IMR-90 (cell line): ENCODE data around the gene CCDC92. TPM values are rescaled to one million over a fixed set of nuclear protein-coding genes. Genes with fewer than 3 reads are reported as not detected.

ENCODE experiments used
- ATAC-seq: fragments of 200-7000 bp; cut with Tn5 transposase; 2 replicates; pipeline ENCODE4 v1.9.1; 2020; ENCODE audit warnings: low read depth, mild to moderate bottlenecking, moderate library complexity
- BruUV-seq: library from RNA; stranded (reverse); fragments of 400-500 nt; replicated peaks from 2 replicates; lab custom pipeline; 2021; lab: Mats Ljungman, UMichigan
- CTCF ChIA-PET: fragments of 300-600 bp; formaldehyde crosslinking; extraction: SDS; loops from one replicate; lab custom pipeline; 2021; ENCODE audit warnings: antibody characterized with exemption; lab: Yijun Ruan, JAX
- POLR2A ChIA-PET: fragments of 300-600 bp; sonication (Branson Sonifier 250); formaldehyde crosslinking; loops from one replicate; lab custom pipeline; 2022; ENCODE audit warnings: antibody characterized with exemption; ENCODE audit not compliant: unreplicated experiment; lab: Charles Lee
- DNase-seq: peaks from one replicate; pipeline ENCODE4 v3.0.0; 2013
- H2AFZ ChIP-seq: replicated peaks from 2 replicates; pipeline ENCODE3; 2013; ENCODE audit warnings: low read length, mild to moderate bottlenecking; ENCODE audit not compliant: poor library complexity
- H2AK5ac ChIP-seq: 2 replicates; pipeline ENCODE4 v1.6.1; 2013; ENCODE audit warnings: low read depth, low read length, inconsistent platforms
- H2AK9ac ChIP-seq: replicated peaks from 2 replicates; pipeline ENCODE3; 2013; ENCODE audit warnings: mild to moderate bottlenecking, low read depth, low read length, moderate library complexity; ENCODE audit not compliant: poor library complexity
- H2BK120ac ChIP-seq: 2 replicates; pipeline ENCODE4 v1.6.1; 2013; ENCODE audit warnings: low read depth, low read length, inconsistent platforms
- H2BK15ac ChIP-seq: 3 replicates; pipeline ENCODE4 v1.6.1; 2013; ENCODE audit warnings: low read depth, low read length, inconsistent platforms
- H2BK20ac ChIP-seq: 2 replicates; pipeline ENCODE4 v1.6.1; 2013; ENCODE audit warnings: low read depth, mild to moderate bottlenecking, inconsistent platforms, low read length, moderate library complexity
- H2BK5ac ChIP-seq: 2 replicates; pipeline ENCODE4 v1.6.1; 2013; ENCODE audit warnings: mild to moderate bottlenecking, low read depth, low read length, inconsistent platforms; ENCODE audit not compliant: poor library complexity, severe bottlenecking
- H3K14ac ChIP-seq: replicated peaks from 2 replicates; pipeline ENCODE4 v1.6.1; 2013; ENCODE audit warnings: low read depth, low read length, inconsistent platforms
- H3K18ac ChIP-seq: 2 replicates; pipeline ENCODE4 v1.6.1; 2013; ENCODE audit warnings: low read depth, low read length, control low read depth
- H3K23ac ChIP-seq: 2 replicates; pipeline ENCODE4 v1.6.1; 2013; ENCODE audit warnings: low read depth, low read length, inconsistent platforms
- H3K27ac ChIP-seq: 2 replicates; pipeline ENCODE4 v1.5.1; 2013; ENCODE audit warnings: mild to moderate bottlenecking, control low read depth, low read length; ENCODE audit not compliant: insufficient read depth
- H3K27me3 ChIP-seq: 2 replicates; pipeline ENCODE4 v1.6.1; 2013; ENCODE audit warnings: low read length; ENCODE audit not compliant: control insufficient read depth, insufficient read depth
- H3K36me3 ChIP-seq: 2 replicates; pipeline ENCODE4 v1.6.1; 2013; ENCODE audit warnings: low read length, mixed read lengths; ENCODE audit not compliant: control insufficient read depth, insufficient read depth
- H3K4ac ChIP-seq: 2 replicates; pipeline ENCODE4 v1.6.1; 2013; ENCODE audit warnings: low read depth, low read length, inconsistent platforms
- H3K4me1 ChIP-seq: 2 replicates; pipeline ENCODE4 v1.6.1; 2013; ENCODE audit warnings: low read length, mixed read lengths; ENCODE audit not compliant: control insufficient read depth, insufficient read depth
- H3K4me2 ChIP-seq: 2 replicates; pipeline ENCODE4 v1.6.1; 2013; ENCODE audit warnings: low read depth, mild to moderate bottlenecking, control low read depth, low read length, moderate library complexity
- H3K4me3 ChIP-seq: 2 replicates; pipeline ENCODE4 v1.5.1; 2013; ENCODE audit warnings: low read depth, mild to moderate bottlenecking, control low read depth, low read length, moderate library complexity; ENCODE audit not compliant: insufficient read depth
- H3K56ac ChIP-seq: 2 replicates; pipeline ENCODE4 v1.6.1; 2013; ENCODE audit warnings: low read length, inconsistent platforms; ENCODE audit not compliant: insufficient read depth; ENCODE audit errors: extremely low read depth
- H3K79me1 ChIP-seq, 2 experiments: 2 replicates each; pipeline ENCODE4 v1.6.1; 2013; ENCODE audit warnings: low read length in 2 of 2, inconsistent platforms in 1 of 2, low read depth in 1 of 2
- H3K9ac ChIP-seq: 2 replicates; pipeline ENCODE4 v1.6.1; 2013; ENCODE audit warnings: low read depth, low read length, control low read depth
- H3K9me1 ChIP-seq: 2 replicates; pipeline ENCODE4 v1.6.1; 2013; ENCODE audit warnings: low read length, inconsistent platforms; ENCODE audit not compliant: insufficient read depth
- H3K9me3 ChIP-seq: 2 replicates; pipeline ENCODE4 v1.6.1; 2013; ENCODE audit warnings: low read length; ENCODE audit not compliant: control insufficient read depth, insufficient read depth
- H4K20me1 ChIP-seq: 2 replicates; pipeline ENCODE4 v1.6.1; 2013; ENCODE audit warnings: low read length, inconsistent platforms; ENCODE audit not compliant: insufficient read depth
- H4K5ac ChIP-seq: 2 replicates; pipeline ENCODE4 v1.6.1; 2013; ENCODE audit warnings: mild to moderate bottlenecking, low read depth, low read length, control low read depth
- H4K8ac ChIP-seq, 2 experiments: 2 replicates each; pipeline ENCODE4 v1.6.1; 2013; ENCODE audit warnings: low read depth in 2 of 2, low read length in 2 of 2, control low read depth in 1 of 2, inconsistent platforms in 1 of 2
- H4K91ac ChIP-seq: 2 replicates; pipeline ENCODE4 v1.6.1; 2013; ENCODE audit warnings: low read depth, low read length, inconsistent platforms; ENCODE audit not compliant: insufficient read depth
- BHLHE40 ChIP-seq: fragments of 150-350 bp; IDR thresholded peaks from 2 replicates; pipeline ENCODE4 v1.6.1; 2016; ENCODE audit warnings: mild to moderate bottlenecking, low read depth, low read length
- CEBPB ChIP-seq: IDR thresholded peaks from 2 replicates; pipeline ENCODE4 v1.6.1; 2012; ENCODE audit warnings: low read depth, low read length, improper control_type of control experiment
- CHD1 ChIP-seq: IDR thresholded peaks from 2 replicates; pipeline ENCODE4 v1.6.1; 2012; ENCODE audit warnings: low read depth, low read length, improper control_type of control experiment
- CTCF ChIP-seq: conservative IDR thresholded peaks from 2 replicates; pipeline ENCODE4 v1.5.1; 2012; ENCODE audit warnings: mild to moderate bottlenecking, low read depth, low read length, improper control_type of control experiment
- ELK1 ChIP-seq: fragments of 150-350 bp; IDR thresholded peaks from 2 replicates; pipeline ENCODE4 v1.6.1; 2016; ENCODE audit warnings: low read depth, mild to moderate bottlenecking, low read length, moderate library complexity, borderline replicate concordance
- FOS ChIP-seq: fragments of 150-350 bp; IDR thresholded peaks from 2 replicates; pipeline ENCODE4 v1.6.1; 2016; ENCODE audit warnings: low read depth, low read length
- MAFK ChIP-seq: IDR thresholded peaks from 2 replicates; pipeline ENCODE4 v1.6.1; 2012; ENCODE audit warnings: low read depth, low read length, improper control_type of control experiment
- MAZ ChIP-seq: IDR thresholded peaks from 2 replicates; pipeline ENCODE4 v1.6.1; 2012; ENCODE audit warnings: low read depth, mild to moderate bottlenecking, low read length, improper control_type of control experiment, moderate library complexity, borderline replicate concordance
- MXI1 ChIP-seq: IDR thresholded peaks from 2 replicates; pipeline ENCODE4 v1.6.1; 2012; ENCODE audit warnings: low read depth, mild to moderate bottlenecking, low read length, moderate library complexity, borderline replicate concordance
- NFE2L2 ChIP-seq: fragments of 150-350 bp; IDR thresholded peaks from 2 replicates; pipeline ENCODE4 v1.6.1; 2016; ENCODE audit warnings: low read depth, mild to moderate bottlenecking, low read length
- POLR2A ChIP-seq: IDR thresholded peaks from 2 replicates; pipeline ENCODE4 v1.6.1; 2012; ENCODE audit warnings: mild to moderate bottlenecking, low read depth, low read length
- RAD21 ChIP-seq: IDR thresholded peaks from 2 replicates; pipeline ENCODE4 v1.6.1; 2012; ENCODE audit warnings: low read length, improper control_type of control experiment
- RCOR1 ChIP-seq: IDR thresholded peaks from 2 replicates; pipeline ENCODE4 v1.6.1; 2012; ENCODE audit warnings: mild to moderate bottlenecking, low read length, improper control_type of control experiment; ENCODE audit not compliant: insufficient replicate concordance
- RFX5 ChIP-seq: IDR thresholded peaks from 2 replicates; pipeline ENCODE4 v1.8.0; 2012; ENCODE audit warnings: low read depth, mild to moderate bottlenecking, low read length, moderate library complexity
- SMC3 ChIP-seq: fragments of 150-350 bp; IDR thresholded peaks from 2 replicates; pipeline ENCODE4 v1.6.1; 2016; ENCODE audit warnings: low read depth, mild to moderate bottlenecking, antibody characterized with exemption, low read length, moderate library complexity
- USF2 ChIP-seq: fragments of 150-350 bp; IDR thresholded peaks from 2 replicates; pipeline ENCODE4 v1.6.1; 2017; ENCODE audit warnings: mild to moderate bottlenecking, antibody characterized with exemption, low read length, low read depth
- WGBS, 2 experiments: methylation state at CpG; one replicate each; pipeline versions ENCODE4 v1.1.5 to v1.1.7; 2013; ENCODE audit warnings: missing lambda C conversion rate in 2 of 2; ENCODE audit not compliant: insufficient read length in 1 of 2; ENCODE audit errors: extremely low coverage in 2 of 2; 5-methylcytosine and 5-hydroxymethylcytosine counted together
- dilution Hi-C: fragments of 300-500 bp; cut with HindIII; formaldehyde crosslinking; loops from one replicate; pipeline ENCODE4 v1.14.3; 2018; ENCODE audit warnings: low sequenced_read_pairs; ENCODE audit not compliant: unreplicated experiment
- in situ Hi-C: fragments of 300-500 bp; cut with MboI; formaldehyde crosslinking; loops from 3 replicates; pipeline ENCODE4 v1.14.3; 2019; ENCODE audit warnings: low sequenced_read_pairs, inconsistent platforms, mixed read lengths
- intact Hi-C: fragments of 100-400 bp; cut with micrococcal nuclease; formaldehyde crosslinking; loops from 2 replicates; pipeline ENCODE4 v1.10.0; 2022
- polyA plus RNA-seq, 3 experiments: library from polyadenylated mRNA; depleted of rRNA; stranded (reverse); fragments of >200 nt; gene quantifications; 2 replicates each; pipeline ENCODE4 v1.2.3, GENCODE V29; 2012; ENCODE audit warnings: low replicate concordance in 1 of 3
- total RNA-seq: library from RNA; depleted of rRNA; stranded (reverse); fragments of >200 nt; gene quantifications from 2 replicates; pipeline ENCODE4 v1.2.3, GENCODE V29; 2012

The CCDC92 gene
- total and polyA plus RNA-seq, 2 of the 4 experiments (the other 2 are of a cell fraction), result 5.7 to 55.5 TPM

DNA sequence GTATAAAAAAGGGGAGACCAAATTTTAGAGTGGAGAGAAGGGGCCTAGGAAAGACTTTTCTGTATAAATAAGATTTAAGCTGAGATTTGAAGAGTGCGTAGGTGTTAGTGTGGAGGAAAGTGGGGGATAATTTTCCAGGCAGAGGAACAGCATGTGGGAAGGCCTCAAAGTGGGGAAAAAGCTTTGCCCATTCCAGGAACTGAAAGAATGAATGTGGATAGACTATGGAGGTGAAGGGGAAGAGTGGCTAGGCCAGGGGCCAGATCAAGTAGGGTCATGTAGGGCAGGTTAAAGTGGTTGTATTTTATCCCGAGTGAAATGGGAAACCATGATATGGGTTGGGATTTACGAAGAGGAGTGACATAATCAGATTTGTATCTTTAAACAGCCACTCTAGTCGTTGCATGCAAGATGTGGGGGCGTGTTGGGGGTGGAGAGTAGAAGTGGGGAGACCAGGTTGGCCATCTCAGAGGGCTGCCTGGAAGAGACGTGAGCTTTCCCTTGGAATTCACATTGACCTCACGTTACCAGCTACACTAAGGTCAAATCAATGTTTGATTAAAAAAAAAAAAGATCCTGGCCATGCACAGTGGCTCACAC, 3.7 kb upstream of the CCDC92 start:
- no peak overlapping the region for H2AFZ ChIP-seq
- H4K91ac ChIP-seq, result no peak overlapping the region
- H3K14ac ChIP-seq, result no peak overlapping the region
- H3K27me3 ChIP-seq, result no peaks in the 10 kb centered on the region
- intact Hi-C loops (no loop called here), dilution Hi-C loops (no loop called here), in situ Hi-C loops (loop anchor here (5.0 kb wide), 1 partner anchor 74 kb away; no protein-coding TSS in a partner anchor)
- DNase-seq, result no peak
- no peaks in the 10 kb centered on the region for H3K9me1 ChIP-seq
- H2BK20ac ChIP-seq, result no peak overlapping the region
- H3K18ac ChIP-seq, result no peak overlapping the region
- peaks cover 7% of the 10 kb centered on the region for H3K36me3 ChIP-seq
- H3K4me3 ChIP-seq, result no peak overlapping the region
- peaks cover 14 to 39% of the 10 kb centered on the region in 2 experiments for H3K79me1 ChIP-seq
- H3K9ac ChIP-seq, result no peak overlapping the region
- POLR2A ChIA-PET, result no interaction called here
- CTCF ChIA-PET, result no interaction called here
- BruUV-seq, result no TSS peak
- H4K20me1 ChIP-seq, result peaks cover 4% of the 10 kb centered on the region; the same call in 1 of the 2 replicates
- no peak overlapping the region for H3K23ac ChIP-seq
- no peaks in the 10 kb centered on the region for H3K4me1 ChIP-seq
- H3K4ac ChIP-seq, result no peak overlapping the region
- ATAC-seq, result no peak
- no peak overlapping the region for H2AK5ac ChIP-seq
- no peak overlapping the region for H3K27ac ChIP-seq
- 92 to 100% methylated on average over 1 to 2 of the region's 7 CpGs for WGBS, 2 experiments
- no peak overlapping the region for H4K8ac ChIP-seq
- no peaks in the 10 kb centered on the region for H3K9me3 ChIP-seq
- no peak overlapping the region for H4K5ac ChIP-seq
- no peak overlapping the region for H2AK9ac ChIP-seq
- TF ChIP-seq BHLHE40 (no peak), RCOR1 (no peak), MAFK (no peak), FOS (no peak), MXI1 (no peak), MAZ (no peak), NFE2L2 (no peak), USF2 (no peak), CTCF (no peak), RAD21 (no peak), POLR2A (no peak), CEBPB (no peak), RFX5 (no peak), SMC3 (no peak), CHD1 (no peak), ELK1 (no peak)
- H3K4me2 ChIP-seq, result no peak overlapping the region
- no peak overlapping the region for H2BK5ac ChIP-seq
- no peak overlapping the region for H2BK15ac ChIP-seq
- no peak overlapping the region for H3K56ac ChIP-seq
- no peak overlapping the region for H2BK120ac ChIP-seq
